ENCODE measurements around the gene MRAS.

GRCh38 chr3:138440596-138440995 lies 92.2 kb downstream of the MRAS start:
- TF ChIP-seq, protein P1, sequence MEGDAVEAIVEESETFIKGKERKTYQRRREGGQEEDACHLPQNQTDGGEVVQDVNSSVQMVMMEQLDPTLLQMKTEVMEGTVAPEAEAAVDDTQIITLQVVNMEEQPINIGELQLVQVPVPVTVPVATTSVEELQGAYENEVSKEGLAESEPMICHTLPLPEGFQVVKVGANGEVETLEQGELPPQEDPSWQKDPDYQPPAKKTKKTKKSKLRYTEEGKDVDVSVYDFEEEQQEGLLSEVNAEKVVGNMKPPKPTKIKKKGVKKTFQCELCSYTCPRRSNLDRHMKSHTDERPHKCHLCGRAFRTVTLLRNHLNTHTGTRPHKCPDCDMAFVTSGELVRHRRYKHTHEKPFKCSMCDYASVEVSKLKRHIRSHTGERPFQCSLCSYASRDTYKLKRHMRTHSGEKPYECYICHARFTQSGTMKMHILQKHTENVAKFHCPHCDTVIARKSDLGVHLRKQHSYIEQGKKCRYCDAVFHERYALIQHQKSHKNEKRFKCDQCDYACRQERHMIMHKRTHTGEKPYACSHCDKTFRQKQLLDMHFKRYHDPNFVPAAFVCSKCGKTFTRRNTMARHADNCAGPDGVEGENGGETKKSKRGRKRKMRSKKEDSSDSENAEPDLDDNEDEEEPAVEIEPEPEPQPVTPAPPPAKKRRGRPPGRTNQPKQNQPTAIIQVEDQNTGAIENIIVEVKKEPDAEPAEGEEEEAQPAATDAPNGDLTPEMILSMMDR (IDR thresholded peaks at IDR 0.05; ENCODE audit: poor library complexity, severe bottlenecking), result no peak
- TF ChIP-seq RAD21 (conservative IDR thresholded peaks at IDR 0.05) (no peak), EP300 (conservative IDR thresholded peaks at IDR 0.05; ENCODE audit: poor library complexity, severe bottlenecking) (no peak), REST (IDR thresholded peaks at IDR 0.05; ENCODE audit: borderline replicate concordance) (no peak), EZH2 (IDR thresholded peaks at IDR 0.05; ENCODE audit: borderline replicate concordance, insufficient read depth, low read length, poor library complexity, severe bottlenecking) (no peak)
